Epithelial cell of esophagus (primary cell): ENCODE results near the gene GLRA2.
"Not testable (repeated sequence)": the region's sequence is repeated elsewhere in the genome, so short reads cannot be mapped to it uniquely, and the experiment has no call there.

Experiments used
- DNase-seq: peaks from one replicate; pipeline ENCODE4 v3.0.0; 2010; ENCODE audit warnings: low read depth
- H3K4me3 ChIP-seq: 2 replicates; pipeline ENCODE4 v1.5.1; 2011; ENCODE audit warnings: mild to moderate bottlenecking, low read length, control low read depth
- CTCF ChIP-seq: IDR thresholded peaks from 2 replicates; pipeline ENCODE4 v1.5.1; 2011; ENCODE audit warnings: low read depth, mild to moderate bottlenecking, low read length, control low read depth, inconsistent platforms; ENCODE audit not compliant: insufficient read depth; ENCODE audit errors: missing control alignments

Gene GLRA2

DNA sequence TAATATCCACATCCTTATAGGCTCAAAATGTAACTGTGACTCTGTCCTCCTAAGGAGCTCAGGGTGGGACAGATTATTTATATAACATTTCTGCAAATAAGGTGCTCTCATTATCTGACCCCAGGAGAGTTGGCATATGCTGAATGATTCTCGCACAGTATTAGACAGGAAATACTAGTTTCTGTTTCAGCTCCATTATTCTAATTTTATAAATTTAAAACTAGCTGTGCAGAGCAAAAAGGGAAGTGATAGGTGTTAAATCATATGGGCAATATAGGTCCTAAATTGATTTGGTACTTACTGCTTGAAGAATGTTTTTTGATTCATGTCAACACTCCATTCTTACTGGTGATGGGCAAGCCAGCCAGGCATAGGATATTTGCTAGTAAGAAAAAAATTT lies 141.5 kb downstream of the GLRA2 start:
- no peak overlapping the region for H3K4me3 ChIP-seq
- no peak for DNase-seq
- TF ChIP-seq CTCF, result no peak

DNA sequence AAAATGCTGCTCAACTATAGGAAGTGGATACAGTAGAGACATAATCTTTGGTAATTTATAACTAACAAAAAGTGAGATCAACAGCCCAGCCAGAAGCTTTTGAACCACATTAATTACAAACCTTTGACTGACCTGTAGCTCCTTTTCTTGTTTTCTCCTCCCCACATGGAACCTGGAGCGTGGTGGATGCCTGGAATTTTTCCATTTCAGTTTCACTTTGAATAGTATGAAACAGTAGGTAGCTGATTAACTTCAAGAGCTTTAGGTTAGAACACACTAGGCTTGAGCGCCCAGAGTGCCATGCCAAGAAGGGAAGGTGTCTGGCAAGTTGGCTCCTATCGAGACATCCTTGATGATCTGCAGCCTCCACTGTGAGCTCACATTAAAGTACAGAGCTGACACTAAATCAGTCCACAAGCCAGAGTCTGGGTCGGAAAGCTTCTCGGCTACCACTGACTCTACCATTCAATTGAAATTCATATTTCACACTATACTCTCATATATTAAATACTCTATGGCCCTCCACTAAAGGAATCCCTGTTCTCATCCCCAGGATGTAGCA lies 143.4 kb downstream of the GLRA2 start:
- H3K4me3 ChIP-seq, result no peak overlapping the region
- no peak for DNase-seq
- TF ChIP-seq CTCF, result no peak

- peak; percentile 2 for DNase-seq
- no peak for TF ChIP-seq CTCF
- no peak overlapping the region for H3K4me3 ChIP-seq
Observed at GRCh38 chrX:14673236-14673635, 143.9 kb downstream of the GLRA2 start.

DNA sequence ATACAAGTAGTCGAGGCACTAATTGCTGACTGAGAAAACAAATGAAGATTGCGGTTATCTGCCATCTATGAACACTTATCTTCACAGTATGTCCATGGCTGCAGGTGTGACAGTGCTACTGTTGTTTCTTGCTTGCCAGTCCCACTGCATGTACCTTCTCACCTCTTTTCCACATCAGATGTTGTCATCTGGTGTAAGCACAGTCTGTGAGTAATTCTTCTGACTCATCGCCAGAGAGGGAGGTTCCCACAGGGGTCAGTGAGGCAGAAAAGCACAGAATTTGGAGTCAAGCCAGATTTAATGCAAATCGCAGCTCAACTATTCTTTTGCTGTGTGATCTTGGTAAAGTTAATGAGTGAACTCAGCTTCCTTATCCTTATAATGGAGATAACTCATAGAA lies 144.4 kb downstream of the GLRA2 start:
- TF ChIP-seq CTCF, result no peak
- peak; percentile 90 for DNase-seq
- no peak overlapping the region for H3K4me3 ChIP-seq

GRCh38 chrX:14675500-14675899 lies 146.2 kb downstream of the GLRA2 start:
- no peak overlapping the region for H3K4me3 ChIP-seq
- no peak for DNase-seq
- TF ChIP-seq CTCF, result no peak

DNA sequence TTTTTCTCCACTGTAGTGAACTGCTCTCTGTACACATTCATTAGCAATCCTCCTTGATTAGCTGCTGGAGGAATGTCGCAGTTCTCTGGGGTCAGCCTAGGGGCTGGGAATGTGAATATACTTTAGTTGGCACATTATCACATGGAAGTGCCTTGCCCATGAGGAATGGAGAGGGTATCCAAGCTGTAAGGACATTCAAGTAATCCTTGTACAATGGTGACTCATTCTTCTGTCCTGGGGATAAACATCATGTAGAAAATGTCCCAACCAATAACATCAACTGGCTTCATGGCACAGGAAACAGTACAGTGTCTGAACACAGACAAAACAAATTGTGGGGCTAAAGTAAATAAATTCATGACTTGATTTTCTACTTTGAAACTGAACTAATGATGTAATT lies 147.1 kb downstream of the GLRA2 start:
- DNase-seq, result peak; percentile 10
- TF ChIP-seq CTCF, result no peak
- H3K4me3 ChIP-seq, result no peak overlapping the region

- not testable (repeated sequence) for H3K4me3 ChIP-seq, DNase-seq
Observed at GRCh38 chrX:14688331-14688730, 159.0 kb downstream of the GLRA2 start.
